GM10248 (cell line): ENCODE measurements around the gene SRBD1.
A peak's percentile ranks its signal among the peaks of the same experiment; 100 is the strongest.

Experiments
- CTCF ChIA-PET: fragments of 300-600 bp; sonication (Branson Sonifier 250); formaldehyde crosslinking; extraction: SDS; loops from one replicate; lab custom pipeline; 2021; ENCODE audit warnings: antibody characterized with exemption; lab: Yijun Ruan, JAX
- POLR2A ChIA-PET: fragments of 350-650 bp; sonication (Branson Sonifier 250); formaldehyde crosslinking; extraction: SDS; loops from one replicate; lab custom pipeline; 2020; ENCODE audit warnings: antibody characterized with exemption; lab: Yijun Ruan, JAX
- DNase-seq: peaks from one replicate; pipeline ENCODE4 v3.0.0; 2012; ENCODE audit errors: extremely low spot score
- CTCF ChIP-seq: IDR thresholded peaks from 2 replicates; pipeline ENCODE4 v1.5.1; 2012; ENCODE audit warnings: mild to moderate bottlenecking, low read depth; ENCODE audit errors: extremely low read depth, missing control alignments, control extremely low read depth

Gene SRBD1

DNA sequence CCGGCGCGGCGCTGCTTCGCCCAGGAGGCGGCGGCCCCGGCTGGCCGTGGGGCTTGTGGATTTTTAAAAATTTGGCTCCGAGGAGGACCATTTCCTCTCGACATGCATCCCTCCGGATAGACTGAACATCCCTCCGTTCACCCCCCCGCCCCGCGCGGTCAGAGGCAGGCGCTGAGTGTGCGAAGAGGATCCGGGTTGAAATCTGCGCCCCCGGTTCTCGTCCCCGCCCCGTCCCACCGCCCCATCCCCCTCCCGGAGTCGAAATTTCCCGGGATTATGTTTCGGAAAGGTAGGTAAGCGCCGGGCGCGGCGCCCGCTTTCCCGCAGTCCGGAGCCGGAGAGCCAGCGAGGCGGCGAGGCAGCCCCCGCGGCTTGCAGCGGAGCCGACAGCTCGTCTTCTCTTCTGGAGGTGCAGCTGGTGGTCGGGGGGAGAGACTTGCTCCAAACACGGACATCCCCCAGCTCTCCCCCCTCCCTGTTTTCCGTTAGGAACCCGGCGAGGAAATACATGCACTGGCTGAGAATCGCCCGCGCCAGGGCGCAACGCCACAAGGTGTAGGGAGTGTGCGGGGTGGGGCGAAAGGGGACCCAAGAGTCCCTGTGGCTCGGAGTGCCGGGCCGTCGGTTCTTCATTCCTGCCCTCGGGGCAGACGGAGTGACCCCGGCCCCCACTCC lies 40.5 kb upstream of the SRBD1 start, which contains the start of gene PRKCE:
TSS of gene PRKCE (plus strand) at position 261 of the 675 bp plus-strand sequence.
- CTCF ChIA-PET = interaction anchor here (1.5 to 3.5 kb wide), 5 partner anchors 9 to 284 kb away, joined by 4 to 13 read pairs (median 6); no protein-coding TSS in a partner anchor
- POLR2A ChIA-PET = interaction anchor here (0.9 to 1.3 kb wide), 2 partner anchors 10 to 37 kb away, joined by 3 read pairs; no protein-coding TSS in a partner anchor
- peak; percentile 53 for DNase-seq
- no peak for TF ChIP-seq CTCF

DNA sequence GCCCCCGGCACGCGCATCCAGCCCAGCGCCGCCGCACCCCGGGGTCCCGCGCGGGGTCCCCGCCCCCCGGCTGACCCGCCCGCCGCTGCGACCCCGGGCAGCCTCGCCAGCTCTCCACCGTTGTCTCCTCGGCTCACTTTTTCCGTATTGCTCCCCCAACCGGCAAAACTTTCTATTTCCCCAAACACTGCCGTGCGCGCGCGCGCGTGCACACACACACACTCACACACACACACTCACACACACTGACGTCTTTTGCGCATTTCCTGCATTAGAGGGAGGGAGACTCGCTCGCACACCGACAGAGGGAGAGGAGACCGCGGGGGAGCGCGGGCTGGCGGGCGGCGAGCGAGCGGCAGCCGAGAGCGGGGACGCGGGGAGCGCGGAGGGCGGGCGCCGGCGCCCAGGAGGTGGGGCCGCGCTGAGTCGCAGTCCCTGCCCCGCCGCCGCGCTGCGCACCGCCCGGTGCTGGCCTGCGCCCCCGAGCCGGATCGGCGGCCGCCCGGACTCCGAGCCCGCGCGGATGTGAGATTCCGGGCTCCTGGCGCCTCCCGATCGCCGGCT lies 39.9 kb upstream of the SRBD1 start:
- ChIA-PET CTCF (interaction anchor here (0.6 to 3.5 kb wide), 12 partner anchors 9 to 285 kb away, joined by 3 to 13 read pairs (median 4); no protein-coding TSS in a partner anchor), POLR2A (interaction anchor here (1.3 kb wide), 1 partner anchor 9 kb away, joined by 3 read pairs; no protein-coding TSS in a partner anchor)
- peak; percentile 32 for TF ChIP-seq CTCF
- peak; percentile 91 for DNase-seq

DNA sequence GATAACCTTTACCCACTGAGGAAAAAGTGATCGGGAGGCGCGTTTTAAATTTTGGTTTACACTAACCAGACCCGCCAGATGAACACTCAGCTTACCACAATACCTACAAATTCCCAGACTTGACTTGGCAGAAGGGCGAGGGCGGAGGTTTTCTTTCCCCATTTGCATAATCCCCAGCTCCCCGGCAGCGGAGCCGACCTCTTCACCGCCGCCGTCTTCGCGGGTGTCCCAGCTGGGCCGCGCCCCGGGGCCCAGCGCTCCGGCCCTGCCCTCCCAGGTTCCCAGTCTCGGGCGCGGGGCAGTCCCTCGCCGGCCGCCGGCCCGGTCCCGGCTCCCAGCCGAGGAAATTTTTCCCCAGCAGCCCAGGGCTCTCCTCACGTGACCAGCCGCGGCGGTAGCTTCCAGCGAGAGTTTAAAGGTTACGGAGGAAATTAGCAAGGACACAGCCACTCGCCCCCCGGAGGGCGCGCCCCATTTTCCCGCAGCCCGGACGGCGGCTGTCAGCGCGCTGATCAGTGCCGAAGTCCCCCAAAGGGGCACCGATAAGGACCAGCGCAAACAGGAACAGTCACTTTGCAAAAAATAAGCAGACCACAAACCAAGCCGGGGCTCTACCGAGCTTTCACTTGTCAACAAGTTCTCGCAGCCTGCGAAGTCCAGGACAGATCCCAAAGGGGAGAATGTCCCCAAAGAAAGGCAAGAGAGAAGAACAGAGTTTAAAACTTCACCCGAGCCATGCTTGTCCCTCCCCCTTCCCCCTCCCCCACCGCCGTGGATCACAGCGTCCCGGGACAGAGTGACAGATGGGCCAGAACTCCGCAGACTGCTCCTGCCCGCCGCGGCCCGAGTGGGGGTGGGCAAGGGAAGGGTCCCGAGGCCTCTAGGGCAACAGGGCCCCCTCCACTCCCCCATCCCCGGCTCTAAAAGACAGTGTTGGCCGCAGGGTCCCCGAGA lies 39.1 kb upstream of the SRBD1 start:
- ChIA-PET POLR2A (interaction anchor here (0.6 to 1.3 kb wide), 4 partner anchors 9 to 79 kb away, joined by 3 to 5 read pairs (median 3); partner anchors contain the start of gene SRBD1), CTCF (interaction anchor here (0.6 to 3.0 kb wide), 11 partner anchors 8 to 286 kb away, joined by 3 to 12 read pairs (median 4); no protein-coding TSS in a partner anchor)
- no peak for TF ChIP-seq CTCF
- DNase-seq = peak; percentile 52

GRCh38 chr2:45649462-45649857 lies 38.4 kb upstream of the SRBD1 start:
- TF ChIP-seq CTCF = no peak
- CTCF ChIA-PET = interaction anchor here (1.0 to 3.0 kb wide), 7 partner anchors 10 to 287 kb away, joined by 3 to 12 read pairs (median 7); no protein-coding TSS in a partner anchor
- POLR2A ChIA-PET = interaction anchor here (0.6 to 0.9 kb wide), 3 partner anchors 39 to 80 kb away, joined by 3 to 5 read pairs (median 3); partner anchors contain the start of gene SRBD1
- DNase-seq = no peak

DNA sequence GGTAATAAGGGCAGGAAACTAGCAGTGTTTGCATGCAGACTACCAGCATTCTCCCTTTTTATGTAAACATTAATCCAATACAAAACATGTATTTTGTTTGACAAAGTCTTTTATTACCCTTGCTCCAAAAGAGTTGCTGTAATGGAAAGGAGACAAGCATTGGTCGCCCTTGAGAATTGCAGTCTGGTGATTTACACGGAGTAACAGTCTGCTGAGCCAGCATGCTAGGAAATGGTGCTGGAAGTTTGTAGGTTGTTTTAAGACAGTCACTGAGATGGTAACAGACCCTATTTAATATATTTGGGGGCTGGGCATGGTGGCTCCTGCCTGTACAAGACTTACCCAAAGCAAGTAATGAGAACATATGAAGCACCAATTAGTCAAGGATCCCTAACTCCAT lies 37.6 kb upstream of the SRBD1 start:
- ChIA-PET POLR2A (no interaction called here), CTCF (interaction anchor here (1.0 to 3.0 kb wide), 2 partner anchors 9 to 240 kb away, joined by 3 to 10 read pairs; no protein-coding TSS in a partner anchor)
- no peak for TF ChIP-seq CTCF
- DNase-seq = no peak
